K562 (cell line): ENCODE data around the gene ZNF385D.

Source experiments
- EP300 ChIP-seq: IDR thresholded peaks from 2 replicates; pipeline ENCODE4 v1.6.1; 2012; ENCODE audit warnings: low read length, improper control_type of control experiment
- EWSR1 ChIP-seq: fragments of 450-650 bp; IDR thresholded peaks from 2 replicates; pipeline ENCODE4 v1.6.1; 2018; ENCODE audit warnings: borderline replicate concordance, mild to moderate bottlenecking, low read depth, moderate library complexity; ENCODE audit not compliant: partially characterized antibody
- JUN ChIP-seq, 2 experiments: sonication (generic) in 1 of 2; formaldehyde crosslinking in 1 of 2; IDR thresholded peaks; 2 replicates each; pipeline versions ENCODE4 v1.6.1 to v1.8.0; 2012 to 2022; ENCODE audit warnings: borderline replicate concordance in 2 of 2, mild to moderate bottlenecking in 2 of 2, improper control_type of control experiment in 1 of 2, low read depth in 1 of 2, low read length in 1 of 2, missing genetic modification reagents in 1 of 2
- KDM4B ChIP-seq, 2 experiments: fragments of 450-650 bp in 1 of 2; sonication (generic) in 1 of 2; IDR thresholded peaks; 2 replicates each; pipeline ENCODE4 v1.6.1; 2016 to 2017; ENCODE audit warnings: borderline replicate concordance in 2 of 2, antibody characterized with exemption in 1 of 2, low read depth in 1 of 2, mild to moderate bottlenecking in 1 of 2
- POLR2G ChIP-seq: fragments of 200-400 bp; formaldehyde crosslinking; IDR thresholded peaks from 2 replicates; pipeline ENCODE4 v1.6.1; 2017; ENCODE audit warnings: low read depth, mild to moderate bottlenecking, antibody characterized with exemption, low read length, moderate library complexity
- RB1 ChIP-seq: fragments of 450-650 bp; IDR thresholded peaks from 2 replicates; pipeline ENCODE4 v1.6.1; 2017; ENCODE audit warnings: low read depth, mild to moderate bottlenecking
- SIN3A ChIP-seq, 2 experiments: fragments of 150-350 bp in 1 of 2; IDR thresholded peaks; 2 replicates each; pipeline ENCODE4 v1.6.1; 2011 to 2016; ENCODE audit warnings: borderline replicate concordance in 2 of 2, low read depth in 2 of 2, low read length in 2 of 2, mild to moderate bottlenecking in 2 of 2, moderate library complexity in 2 of 2; ENCODE audit not compliant: control insufficient read depth in 1 of 2
- SRSF1 ChIP-seq: fragments of 200-400 bp; formaldehyde crosslinking; IDR thresholded peaks from 2 replicates; pipeline ENCODE4 v1.6.1; 2017; ENCODE audit warnings: mild to moderate bottlenecking, low read depth, low read length, moderate library complexity
- STAT5B ChIP-seq: fragments of 250-450 bp; sonication (Bioruptor Pico); IDR thresholded peaks from 2 replicates; pipeline ENCODE4 v1.8.0; 2021; ENCODE audit warnings: mild to moderate bottlenecking, inconsistent platforms
- TARDBP ChIP-seq: fragments of 450-650 bp; IDR thresholded peaks from 2 replicates; pipeline ENCODE4 v1.6.1; 2016
- YY1 ChIP-seq, 3 experiments: IDR thresholded peaks; 2 replicates each; pipeline ENCODE4 v1.6.1; 2011; ENCODE audit warnings: low read length in 2 of 3, mild to moderate bottlenecking in 2 of 3, moderate library complexity in 2 of 3, borderline replicate concordance in 1 of 3, control low read depth in 1 of 3, low read depth in 1 of 3; ENCODE audit not compliant: insufficient read depth in 3 of 3, insufficient replicate concordance in 2 of 3, control insufficient read depth in 1 of 3, insufficient read length in 1 of 3; ENCODE audit errors: extremely low read depth in 1 of 3
- TF ChIP-seq, protein P1 (sequence below), 3 experiments: IDR thresholded peaks in 2 of 3; conservative IDR thresholded peaks in 1 of 3; 2 replicates each; pipeline ENCODE4 v1.5.1; 2011 to 2012; ENCODE audit warnings: low read length in 3 of 3, mild to moderate bottlenecking in 3 of 3, control low read depth in 2 of 3, improper control_type of control experiment in 1 of 3, inconsistent platforms in 1 of 3, low read depth in 1 of 3, mixed read lengths in 1 of 3, moderate library complexity in 1 of 3; ENCODE audit not compliant: insufficient read depth in 2 of 3
- TF ChIP-seq, protein P2 (sequence below): fragments of 450-650 bp; IDR thresholded peaks from 2 replicates; pipeline ENCODE4 v1.6.1; 2016; ENCODE audit warnings: mild to moderate bottlenecking

- TF ChIP-seq EP300 (no peak), YY1 (IDR thresholded peaks at IDR 0.05; ENCODE audit: borderline replicate concordance in 1 of 3, control insufficient read depth in 1 of 3, extremely low read depth in 1 of 3, insufficient read depth in 3 of 3, insufficient read length in 1 of 3, insufficient replicate concordance in 2 of 3, low read depth in 1 of 3, low read length in 2 of 3) (no peak), TARDBP (no peak), SRSF1 (no peak), SIN3A (IDR thresholded peaks at IDR 0.05; ENCODE audit: borderline replicate concordance in 2 of 2, control insufficient read depth in 1 of 2, low read depth in 2 of 2, low read length in 2 of 2) (no peak), STAT5B (CRISPR knock-in tag) (no peak), JUN (IDR thresholded peaks at IDR 0.05; ENCODE audit: borderline replicate concordance, low read depth, low read length) (no peak), JUN (CRISPR knock-in tag; IDR thresholded peaks at IDR 0.05; ENCODE audit: borderline replicate concordance) (no peak), EWSR1 (no peak), POLR2G (no peak), KDM4B (IDR thresholded peaks at IDR 0.05; ENCODE audit: borderline replicate concordance in 2 of 2, low read depth in 1 of 2) (no peak), RB1 (no peak)
- TF ChIP-seq, protein P1, sequence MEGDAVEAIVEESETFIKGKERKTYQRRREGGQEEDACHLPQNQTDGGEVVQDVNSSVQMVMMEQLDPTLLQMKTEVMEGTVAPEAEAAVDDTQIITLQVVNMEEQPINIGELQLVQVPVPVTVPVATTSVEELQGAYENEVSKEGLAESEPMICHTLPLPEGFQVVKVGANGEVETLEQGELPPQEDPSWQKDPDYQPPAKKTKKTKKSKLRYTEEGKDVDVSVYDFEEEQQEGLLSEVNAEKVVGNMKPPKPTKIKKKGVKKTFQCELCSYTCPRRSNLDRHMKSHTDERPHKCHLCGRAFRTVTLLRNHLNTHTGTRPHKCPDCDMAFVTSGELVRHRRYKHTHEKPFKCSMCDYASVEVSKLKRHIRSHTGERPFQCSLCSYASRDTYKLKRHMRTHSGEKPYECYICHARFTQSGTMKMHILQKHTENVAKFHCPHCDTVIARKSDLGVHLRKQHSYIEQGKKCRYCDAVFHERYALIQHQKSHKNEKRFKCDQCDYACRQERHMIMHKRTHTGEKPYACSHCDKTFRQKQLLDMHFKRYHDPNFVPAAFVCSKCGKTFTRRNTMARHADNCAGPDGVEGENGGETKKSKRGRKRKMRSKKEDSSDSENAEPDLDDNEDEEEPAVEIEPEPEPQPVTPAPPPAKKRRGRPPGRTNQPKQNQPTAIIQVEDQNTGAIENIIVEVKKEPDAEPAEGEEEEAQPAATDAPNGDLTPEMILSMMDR (IDR thresholded peaks at IDR 0.05 in 2 of 3, conservative IDR thresholded peaks at IDR 0.05 in 1 of 3; ENCODE audit: insufficient read depth in 2 of 3, low read depth in 1 of 3, low read length in 3 of 3) = no peak
- TF ChIP-seq, protein P2, sequence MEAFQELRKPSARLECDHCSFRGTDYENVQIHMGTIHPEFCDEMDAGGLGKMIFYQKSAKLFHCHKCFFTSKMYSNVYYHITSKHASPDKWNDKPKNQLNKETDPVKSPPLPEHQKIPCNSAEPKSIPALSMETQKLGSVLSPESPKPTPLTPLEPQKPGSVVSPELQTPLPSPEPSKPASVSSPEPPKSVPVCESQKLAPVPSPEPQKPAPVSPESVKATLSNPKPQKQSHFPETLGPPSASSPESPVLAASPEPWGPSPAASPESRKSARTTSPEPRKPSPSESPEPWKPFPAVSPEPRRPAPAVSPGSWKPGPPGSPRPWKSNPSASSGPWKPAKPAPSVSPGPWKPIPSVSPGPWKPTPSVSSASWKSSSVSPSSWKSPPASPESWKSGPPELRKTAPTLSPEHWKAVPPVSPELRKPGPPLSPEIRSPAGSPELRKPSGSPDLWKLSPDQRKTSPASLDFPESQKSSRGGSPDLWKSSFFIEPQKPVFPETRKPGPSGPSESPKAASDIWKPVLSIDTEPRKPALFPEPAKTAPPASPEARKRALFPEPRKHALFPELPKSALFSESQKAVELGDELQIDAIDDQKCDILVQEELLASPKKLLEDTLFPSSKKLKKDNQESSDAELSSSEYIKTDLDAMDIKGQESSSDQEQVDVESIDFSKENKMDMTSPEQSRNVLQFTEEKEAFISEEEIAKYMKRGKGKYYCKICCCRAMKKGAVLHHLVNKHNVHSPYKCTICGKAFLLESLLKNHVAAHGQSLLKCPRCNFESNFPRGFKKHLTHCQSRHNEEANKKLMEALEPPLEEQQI = no peak
These were observed 28.7 kb downstream of the ZNF385D start for GRCh38 chr3:21722301-21722700.
